HG03457 (cell line): Measurements from ENCODE around the gene PLK5.
"Not testable (repeated sequence)": the region's sequence is repeated elsewhere in the genome, so short reads cannot be mapped to it uniquely, and the experiment has no call there.

Source experiments
- ATAC-seq: cut with Tn5 transposase; IDR thresholded peaks from one replicate; pipeline ENCODE4 v1.9.1; 2021; ENCODE audit warnings: moderate number of reproducible peaks; ENCODE audit not compliant: unreplicated experiment

The PLK5 gene

DNA sequence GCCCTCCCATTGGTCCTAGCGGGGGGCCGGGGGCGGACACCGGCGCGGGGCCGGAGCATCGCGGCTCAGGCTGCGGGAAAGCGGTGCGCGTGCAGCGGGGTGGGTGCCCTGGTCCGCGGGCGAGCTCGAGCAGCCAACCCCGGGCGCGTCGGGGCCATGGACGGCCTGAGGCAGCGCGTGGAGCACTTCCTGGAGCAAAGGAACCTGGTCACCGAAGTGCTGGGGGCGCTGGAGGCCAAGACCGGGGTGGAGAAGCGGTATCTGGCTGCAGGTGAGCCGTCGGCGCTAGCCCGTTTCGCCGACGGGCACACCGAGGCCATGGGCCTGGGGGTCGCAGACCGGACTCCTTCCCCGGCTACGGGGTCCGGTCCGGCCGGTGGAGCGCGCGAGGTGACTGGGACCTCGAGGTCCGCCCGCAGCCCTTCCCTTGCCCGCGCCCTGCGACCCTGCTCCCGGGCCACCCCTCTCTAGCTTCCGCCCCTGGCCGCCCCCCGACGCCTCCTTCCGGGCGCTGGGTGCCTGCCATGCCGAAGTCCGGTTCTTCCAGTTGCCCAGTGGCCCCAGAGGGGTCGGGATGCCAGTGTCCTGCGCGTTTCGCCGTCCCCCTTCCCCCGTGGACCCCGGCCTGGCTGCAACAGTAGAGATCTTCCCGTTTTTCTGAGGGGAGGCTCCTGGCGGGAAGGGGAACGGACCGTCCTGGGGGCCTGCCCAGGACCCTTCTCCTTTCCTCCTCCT lies 32.6 kb upstream of the PLK5 start, which contains the start of gene REEP6:
REEP6 (plus strand) TSS at position 68 of the 735 bp plus-strand sequence; CDS start at position 157, 89 bp downstream.
- no peak for ATAC-seq

GRCh38 chr19:1491849-1492170 lies 32.1 kb upstream of the PLK5 start:
- no peak for ATAC-seq

GRCh38 chr19:1492474-1493006 lies 31.3 kb upstream of the PLK5 start:
- no peak for ATAC-seq

DNA sequence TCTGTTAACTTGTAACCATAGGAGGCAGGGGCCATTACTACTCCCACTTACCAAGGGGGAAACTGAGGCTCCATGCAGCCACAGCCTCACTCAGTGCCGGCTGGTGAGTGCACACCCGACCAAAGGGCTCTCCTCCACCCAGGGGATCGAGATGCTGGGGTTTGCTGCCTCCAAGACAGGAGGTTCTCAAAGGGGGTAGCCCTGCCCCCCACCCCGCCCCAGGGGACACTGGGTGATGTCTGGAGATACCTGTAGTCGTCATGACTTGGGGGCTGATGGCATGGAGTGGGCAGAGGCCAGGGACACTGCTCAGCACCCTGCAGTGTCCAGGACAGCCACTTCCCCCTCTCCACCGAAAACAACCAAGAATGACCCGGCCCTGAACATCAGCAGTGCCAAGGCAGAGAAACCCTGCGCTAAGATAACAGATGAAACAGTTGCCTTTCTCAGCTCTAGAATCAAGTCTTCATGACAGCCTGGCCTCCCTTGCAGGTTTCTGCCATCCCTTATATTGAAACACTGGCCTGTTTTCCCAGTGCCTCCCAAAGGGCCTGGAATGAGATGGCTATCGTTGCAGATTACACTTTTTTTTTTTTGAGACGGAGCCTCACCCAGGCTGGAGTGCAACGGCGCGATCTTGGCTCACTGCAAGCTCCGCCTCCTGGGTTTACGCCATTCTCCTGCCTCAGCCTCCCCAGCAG lies 29.6 kb upstream of the PLK5 start:
- no peak for ATAC-seq

DNA sequence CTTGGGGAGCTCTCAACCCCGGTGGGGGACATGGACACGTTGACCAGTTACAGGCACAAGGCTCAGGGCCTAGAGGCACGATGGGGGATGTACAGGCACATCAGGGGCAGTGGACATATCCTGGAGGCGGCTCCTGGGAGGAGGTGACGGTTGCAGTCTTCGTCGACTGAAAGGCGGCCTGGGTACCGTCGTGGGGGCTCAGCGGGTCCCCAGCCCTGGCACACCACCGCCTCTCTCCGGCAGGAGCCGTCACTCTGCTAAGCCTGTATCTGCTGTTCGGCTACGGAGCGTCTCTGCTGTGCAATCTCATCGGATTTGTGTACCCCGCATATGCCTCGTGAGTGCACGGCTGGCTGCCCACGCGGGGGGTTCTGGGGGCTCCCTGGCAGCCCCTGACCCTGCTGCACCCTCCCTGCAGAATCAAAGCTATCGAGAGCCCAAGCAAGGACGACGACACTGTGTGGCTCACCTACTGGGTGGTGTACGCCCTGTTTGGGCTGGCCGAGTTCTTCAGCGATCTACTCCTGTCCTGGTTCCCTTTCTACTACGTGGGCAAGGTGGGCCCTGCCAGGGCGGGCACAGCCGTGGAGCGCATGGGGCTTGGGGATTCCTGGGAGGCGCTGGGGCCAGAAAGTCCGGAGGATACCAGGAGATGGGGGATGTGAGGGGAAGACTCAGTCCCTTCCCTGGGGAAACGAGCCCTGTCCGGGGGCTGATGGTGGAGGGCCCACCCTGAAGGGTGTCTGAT lies 28.7 kb upstream of the PLK5 start:
- no peak for ATAC-seq

DNA sequence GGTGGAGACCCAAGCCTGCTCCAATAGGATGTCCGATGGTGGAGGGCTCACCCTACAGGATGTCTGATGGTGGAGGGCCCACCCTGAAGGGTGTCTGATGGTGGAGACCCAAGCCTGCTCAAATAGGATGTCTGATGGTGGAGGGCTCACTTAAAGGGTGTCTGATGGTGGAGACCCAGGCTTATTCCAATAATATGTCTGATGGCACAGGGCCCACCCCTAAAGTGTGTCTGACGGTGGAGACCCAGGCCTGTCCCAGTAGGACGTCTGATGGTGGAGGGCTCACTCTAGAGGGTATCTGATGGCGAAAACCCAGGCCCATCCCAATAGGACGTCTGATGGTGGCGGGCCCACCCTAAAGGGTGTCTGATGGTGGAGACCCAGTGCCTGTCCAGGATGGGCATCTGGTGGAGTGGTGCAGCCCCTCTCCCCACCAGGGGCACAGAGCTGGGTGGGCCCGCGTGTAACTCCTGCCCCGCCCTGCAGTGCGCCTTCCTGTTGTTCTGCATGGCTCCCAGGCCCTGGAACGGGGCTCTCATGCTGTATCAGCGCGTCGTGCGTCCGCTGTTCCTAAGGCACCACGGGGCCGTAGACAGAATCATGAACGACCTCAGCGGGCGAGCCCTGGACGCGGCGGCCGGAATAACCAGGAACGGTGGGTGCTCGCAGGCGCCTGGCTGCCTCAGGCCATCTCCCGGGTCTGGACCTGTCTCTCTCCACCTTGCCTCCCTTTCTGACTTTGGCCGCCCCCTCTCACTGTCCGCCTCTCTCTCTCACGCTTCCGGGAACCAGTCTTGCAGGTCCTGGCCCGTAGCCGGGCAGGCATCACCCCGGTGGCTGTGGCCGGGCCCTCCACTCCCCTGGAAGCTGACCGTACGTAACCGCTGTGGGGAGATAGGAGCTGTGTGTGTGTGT lies 27.8 kb upstream of the PLK5 start:
- no peak for ATAC-seq

DNA sequence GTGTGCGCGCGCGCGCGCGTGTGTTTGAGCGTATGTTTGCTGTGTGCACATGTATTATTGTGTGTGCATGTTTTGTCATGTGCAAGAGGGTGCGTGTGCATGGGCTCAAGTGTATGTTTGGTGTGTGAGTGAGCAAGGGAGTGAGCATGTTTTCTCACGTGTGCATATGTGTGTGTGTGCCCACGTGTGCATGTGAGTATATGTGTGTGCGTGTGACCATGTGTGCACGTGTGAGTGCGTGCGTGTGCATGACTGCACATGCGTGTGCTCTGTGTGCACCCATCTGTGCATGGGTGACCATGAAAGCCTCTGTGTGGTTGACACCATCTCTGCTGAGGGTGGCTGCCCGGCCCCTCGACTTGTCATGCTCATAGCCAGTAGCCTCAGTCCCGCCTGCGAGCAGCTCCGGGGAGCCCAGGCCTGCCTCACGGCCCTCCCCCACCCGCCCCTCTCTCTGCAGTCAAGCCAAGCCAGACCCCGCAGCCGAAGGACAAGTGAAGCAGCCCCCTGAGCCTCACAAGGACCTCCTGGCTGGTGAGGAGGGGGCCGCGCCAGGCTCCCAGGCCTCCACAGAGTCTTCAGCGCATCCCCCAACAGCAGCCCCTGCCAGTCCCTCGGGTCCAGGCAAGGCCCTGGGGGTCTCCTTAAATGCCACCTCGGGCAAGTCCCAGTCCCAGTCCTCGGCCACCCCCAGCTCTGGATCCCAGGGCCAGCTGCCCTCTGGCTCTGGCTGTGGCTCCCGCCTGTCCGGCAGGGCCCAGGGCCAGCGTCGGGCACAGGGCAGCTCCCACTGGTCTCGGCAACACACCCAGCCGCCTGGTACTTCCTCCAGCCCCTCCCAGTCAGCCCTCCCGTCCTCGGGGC lies 26.9 kb upstream of the PLK5 start:
- no peak for ATAC-seq

GRCh38 chr19:1497578-1498235 lies 26.2 kb upstream of the PLK5 start:
- ATAC-seq, result no peak

GRCh38 chr19:1499231-1499630 lies 24.6 kb upstream of the PLK5 start:
- not testable (repeated sequence) for ATAC-seq

DNA sequence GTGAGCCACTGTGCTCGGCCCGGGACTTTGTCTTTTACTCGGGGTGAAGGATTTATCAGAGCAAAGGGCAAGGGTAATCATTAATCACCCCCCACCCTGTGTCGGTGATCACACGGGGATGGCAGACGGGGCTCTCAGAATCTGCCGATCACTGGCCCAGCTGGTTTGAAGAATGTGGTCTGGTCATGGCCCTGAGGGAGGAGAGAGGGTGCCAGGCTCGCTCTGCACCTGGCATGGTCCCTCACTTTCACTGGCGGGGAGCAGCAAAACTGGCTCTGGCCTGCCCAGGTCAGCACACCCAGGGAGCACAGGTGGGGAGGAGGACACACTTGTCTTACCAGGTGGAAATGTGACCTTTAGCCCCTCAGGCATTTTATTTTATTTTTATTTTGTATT lies 22.7 kb upstream of the PLK5 start:
- no peak for ATAC-seq

DNA sequence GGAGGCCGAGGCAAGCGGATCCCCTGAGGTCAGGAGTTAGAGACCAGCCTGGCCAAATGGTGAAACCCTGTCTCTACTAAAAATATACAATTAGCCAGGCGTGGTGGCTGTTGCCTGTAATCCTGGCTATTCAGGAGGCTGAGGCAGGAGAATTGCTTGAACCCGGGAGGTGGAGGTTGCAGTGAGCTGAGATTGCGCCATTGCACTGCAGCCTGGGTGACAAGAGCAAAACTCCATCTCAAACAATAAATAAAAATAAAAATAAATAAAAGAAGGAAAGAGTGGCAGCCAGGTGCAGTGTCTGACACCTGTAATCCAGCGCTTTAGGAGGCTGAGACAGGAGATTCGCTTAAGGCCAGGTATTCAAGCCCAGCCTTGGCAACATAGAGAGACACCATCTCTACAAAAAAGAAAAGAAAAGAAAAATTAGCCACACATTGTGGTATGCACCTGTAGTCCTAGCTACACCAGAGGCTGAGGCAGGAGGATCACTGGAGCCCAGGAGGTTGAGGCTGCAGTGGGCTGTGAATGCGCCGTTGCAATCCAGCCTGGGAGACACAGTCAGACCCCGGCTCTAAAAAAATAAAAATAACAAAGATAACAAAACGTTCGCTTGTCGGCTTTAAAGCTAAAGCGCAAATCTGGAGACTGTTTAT lies 21.3 kb upstream of the PLK5 start:
- ATAC-seq, result no peak

DNA sequence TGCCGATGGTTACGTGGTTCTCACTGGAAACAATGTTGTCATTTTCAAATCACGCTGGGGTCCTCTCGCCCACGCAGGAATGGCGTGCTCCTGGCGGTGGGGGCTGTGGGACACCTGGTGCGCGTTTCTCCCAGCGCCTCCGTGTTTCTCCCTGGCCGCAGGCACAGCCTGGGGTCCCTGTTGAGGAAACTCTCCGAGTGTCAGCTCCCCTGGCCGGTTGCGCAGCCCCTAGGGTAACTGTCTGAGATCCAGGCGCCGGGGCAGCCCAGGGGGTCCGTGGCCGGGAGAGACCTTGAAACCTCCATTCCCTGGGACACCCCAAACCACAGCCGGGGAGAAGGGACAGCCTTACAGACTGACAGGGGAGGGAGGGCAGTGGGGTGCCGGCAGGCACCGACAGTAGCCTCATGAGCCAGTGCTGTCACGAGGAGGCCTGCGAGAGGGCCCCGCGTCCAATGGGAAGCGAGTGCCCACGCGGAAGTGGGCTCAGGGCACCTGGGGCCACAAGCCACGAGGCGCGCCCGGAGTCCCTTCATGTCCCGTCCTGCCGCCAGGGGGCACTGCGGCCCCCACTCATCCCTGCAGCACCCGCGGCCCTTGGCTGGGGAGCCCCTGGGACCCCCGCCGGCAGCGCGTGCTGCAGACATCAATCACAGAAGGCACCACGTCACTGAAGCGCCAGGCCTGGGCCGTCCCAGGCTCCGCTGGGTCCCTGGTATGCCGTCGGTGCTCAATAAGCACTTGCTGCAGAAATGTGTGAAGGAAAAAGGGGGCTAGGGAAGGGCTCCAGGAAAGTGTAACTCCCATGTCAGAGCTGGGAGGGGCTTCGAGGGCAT lies 20.6 kb upstream of the PLK5 start:
- no peak for ATAC-seq

DNA sequence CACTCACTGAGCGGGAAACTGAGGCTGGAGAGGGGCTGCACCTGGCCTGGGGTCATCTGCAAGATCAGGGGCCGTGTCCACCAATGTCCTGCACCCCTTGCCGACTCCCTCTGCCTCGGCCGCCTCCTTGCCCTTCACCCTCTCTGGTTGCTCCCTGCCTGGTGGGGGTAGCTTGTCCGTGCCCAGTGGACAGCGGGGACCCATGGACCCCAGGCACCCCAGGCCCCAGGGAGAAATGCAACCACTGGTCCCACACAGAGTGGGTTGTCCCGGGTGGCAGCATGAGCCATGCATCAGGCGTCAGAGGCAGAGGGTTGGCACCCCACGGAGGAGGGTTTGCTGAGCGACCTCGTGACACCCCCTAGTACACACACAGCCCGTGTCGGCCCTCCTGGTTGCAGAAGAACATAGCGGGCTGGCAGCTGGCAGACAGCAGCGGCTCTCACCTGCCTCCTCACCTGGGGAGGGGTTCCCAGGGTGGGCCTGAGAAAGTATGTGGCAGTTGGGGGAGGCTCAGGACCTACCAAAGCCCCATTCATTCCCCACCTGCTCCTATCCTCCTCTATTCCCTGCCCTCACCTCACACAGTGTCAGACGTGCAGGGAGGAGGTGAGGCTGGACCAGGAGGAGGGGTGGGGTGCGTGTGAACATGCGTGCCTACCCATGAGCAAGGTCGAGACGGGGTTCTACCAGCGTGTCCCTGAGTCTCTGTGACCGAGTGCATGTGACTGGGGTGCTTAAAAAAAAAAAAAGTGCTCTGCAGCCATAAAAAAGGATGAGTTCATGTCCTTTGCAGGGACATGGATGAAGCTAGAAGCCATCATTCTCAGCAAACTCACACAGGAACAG lies 19.7 kb upstream of the PLK5 start:
- no peak for ATAC-seq

GRCh38 chr19:1505012-1505411 lies 18.9 kb upstream of the PLK5 start:
- no peak for ATAC-seq

DNA sequence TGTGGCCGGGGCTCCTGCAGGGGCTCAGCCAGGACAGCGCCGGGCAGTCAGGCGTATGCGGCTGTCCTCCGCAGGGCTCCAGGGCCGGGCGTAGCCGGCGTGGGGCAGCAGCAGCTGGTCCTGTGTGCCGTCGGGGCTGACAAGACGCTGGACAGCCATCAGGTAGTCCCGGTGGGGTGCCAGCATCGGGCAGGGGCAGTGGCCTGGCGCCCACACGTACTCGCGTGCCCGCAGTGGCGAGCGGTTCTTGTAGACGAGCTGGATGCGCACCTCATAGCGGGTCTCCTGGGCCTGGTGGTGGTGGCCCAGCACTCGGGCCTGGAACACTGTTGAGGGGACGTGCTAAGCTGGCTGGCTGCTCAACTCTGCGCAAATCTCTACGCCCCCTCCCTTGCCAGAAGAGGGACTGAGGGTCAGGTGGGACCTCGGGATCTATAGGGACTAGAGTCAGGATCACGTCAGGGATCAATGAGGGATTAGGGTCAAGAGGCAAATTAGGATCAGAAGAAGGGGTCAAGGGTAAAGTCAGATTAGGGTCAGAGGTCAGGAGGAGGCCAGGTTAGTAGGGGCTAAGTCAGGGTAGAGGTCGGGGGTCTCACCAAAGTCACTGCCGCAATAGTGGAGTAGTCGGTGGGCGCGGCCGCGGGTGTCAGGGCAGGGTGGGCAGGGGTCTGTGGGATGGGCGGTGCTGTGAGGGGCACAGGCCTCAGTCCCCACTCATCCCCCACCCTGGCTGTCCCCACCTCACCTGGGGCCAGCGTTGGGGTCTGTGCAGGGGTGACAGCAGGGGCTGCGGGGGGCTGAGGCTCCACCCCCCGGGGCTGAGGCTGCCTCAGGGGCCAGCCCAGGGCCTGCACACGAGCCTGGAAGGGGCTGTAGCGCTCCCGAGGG lies 17.6 kb upstream of the PLK5 start:
- ATAC-seq, result no peak

DNA sequence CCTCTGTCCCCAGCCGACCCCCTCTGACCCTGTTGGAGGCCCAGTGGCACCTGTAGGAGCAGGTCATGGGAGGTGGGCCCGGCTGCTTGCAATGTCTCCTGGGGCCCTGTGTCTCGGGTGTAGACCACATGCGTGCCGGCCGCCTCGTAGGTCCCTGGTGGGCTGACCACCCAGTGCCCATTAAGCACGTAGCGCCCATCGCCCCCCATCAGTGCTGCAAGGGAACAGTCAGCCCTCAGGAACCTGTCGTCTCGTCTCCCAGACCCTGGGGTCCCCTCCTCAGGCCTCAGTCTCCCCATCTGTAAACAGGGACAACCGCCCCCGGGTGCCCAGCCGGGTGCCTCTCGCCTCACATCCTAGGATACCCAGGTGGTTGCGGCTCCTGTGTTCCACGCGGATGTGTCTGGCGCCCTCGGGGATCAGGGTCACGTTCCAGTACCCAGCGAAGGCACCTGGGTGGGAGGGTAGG lies 16.7 kb upstream of the PLK5 start:
- ATAC-seq, result no peak
